ENCODE data around the gene SRSF2. TPM values are rescaled to one million over a fixed set of nuclear protein-coding genes. Genes with fewer than 3 reads are reported as not detected.
A peak's percentile ranks its signal among the peaks of the same experiment; 100 is the strongest.

The SRSF2 gene
- total and polyA plus RNA-seq, 9 of the 15 experiments (the other 6 are each of a cell fraction or from before 2014, with no cell fraction given): 161 to 583 (median 393) TPM

DNA sequence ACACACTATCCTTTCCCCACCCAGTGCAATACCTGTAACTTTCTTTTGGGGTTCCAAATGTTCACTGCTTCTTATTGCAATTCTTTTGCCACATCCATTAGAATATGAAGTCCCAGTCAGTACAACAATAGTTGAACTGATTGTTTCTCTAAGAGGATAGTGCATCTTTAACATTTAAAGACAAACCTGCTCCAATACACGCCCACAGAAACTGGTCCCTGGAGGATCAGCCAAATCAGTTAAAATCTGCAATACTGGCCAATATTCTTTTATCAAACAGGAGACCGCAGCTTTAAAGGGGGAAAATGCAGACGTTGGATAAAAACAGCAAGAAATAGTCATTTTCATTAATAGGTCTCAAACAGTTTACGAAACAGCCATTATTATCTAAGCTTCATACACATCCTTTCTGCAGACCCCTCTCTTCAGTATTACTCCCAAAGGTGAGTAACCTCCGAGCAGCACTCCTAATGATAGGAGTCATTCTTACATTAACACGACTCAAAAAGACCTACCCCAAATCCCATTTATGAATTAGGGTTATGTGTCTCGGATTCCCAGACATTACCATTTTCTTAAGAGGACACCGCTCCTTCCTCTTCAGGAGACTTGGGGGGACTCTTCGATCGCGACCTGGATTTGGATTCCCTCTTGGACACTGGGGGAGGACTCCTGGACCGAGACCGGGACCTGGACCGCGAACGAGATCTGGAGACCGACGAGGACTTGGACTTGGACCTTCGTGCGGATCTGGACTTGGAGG lies 1.4 kb downstream of the SRSF2 start (continued):
- TF ChIP-seq, protein P1, sequence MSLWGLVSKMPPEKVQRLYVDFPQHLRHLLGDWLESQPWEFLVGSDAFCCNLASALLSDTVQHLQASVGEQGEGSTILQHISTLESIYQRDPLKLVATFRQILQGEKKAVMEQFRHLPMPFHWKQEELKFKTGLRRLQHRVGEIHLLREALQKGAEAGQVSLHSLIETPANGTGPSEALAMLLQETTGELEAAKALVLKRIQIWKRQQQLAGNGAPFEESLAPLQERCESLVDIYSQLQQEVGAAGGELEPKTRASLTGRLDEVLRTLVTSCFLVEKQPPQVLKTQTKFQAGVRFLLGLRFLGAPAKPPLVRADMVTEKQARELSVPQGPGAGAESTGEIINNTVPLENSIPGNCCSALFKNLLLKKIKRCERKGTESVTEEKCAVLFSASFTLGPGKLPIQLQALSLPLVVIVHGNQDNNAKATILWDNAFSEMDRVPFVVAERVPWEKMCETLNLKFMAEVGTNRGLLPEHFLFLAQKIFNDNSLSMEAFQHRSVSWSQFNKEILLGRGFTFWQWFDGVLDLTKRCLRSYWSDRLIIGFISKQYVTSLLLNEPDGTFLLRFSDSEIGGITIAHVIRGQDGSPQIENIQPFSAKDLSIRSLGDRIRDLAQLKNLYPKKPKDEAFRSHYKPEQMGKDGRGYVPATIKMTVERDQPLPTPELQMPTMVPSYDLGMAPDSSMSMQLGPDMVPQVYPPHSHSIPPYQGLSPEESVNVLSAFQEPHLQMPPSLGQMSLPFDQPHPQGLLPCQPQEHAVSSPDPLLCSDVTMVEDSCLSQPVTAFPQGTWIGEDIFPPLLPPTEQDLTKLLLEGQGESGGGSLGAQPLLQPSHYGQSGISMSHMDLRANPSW (CRISPR knock-in tag; IDR thresholded peaks at IDR 0.05): no peak
- TF ChIP-seq SMARCA5 (IDR thresholded peaks at IDR 0.05) (no peak), E2F3 (CRISPR knock-in tag; IDR thresholded peaks at IDR 0.05) (no peak), LARP7 (IDR thresholded peaks at IDR 0.05) (0 out of 2 replicates have a peak, but pooled peaks have one; percentile 61), BDP1 (IDR thresholded peaks at IDR 0.05; ENCODE audit: insufficient read depth, insufficient read length) (no peak), HOXB6 (CRISPR knock-in tag; IDR thresholded peaks at IDR 0.05; ENCODE audit: borderline replicate concordance) (no peak), HMG20B (CRISPR knock-in tag; IDR thresholded peaks at IDR 0.05) (no peak), SP1 (CRISPR knock-in tag; IDR thresholded peaks at IDR 0.05) (peak; percentile 15; the same call in 1 of the 2 replicates), EWSR1 (IDR thresholded peaks at IDR 0.05; ENCODE audit: borderline replicate concordance, low read depth, partially characterized antibody) (no peak), ZNF253 (CRISPR knock-in tag; conservative IDR thresholded peaks at IDR 0.05) (no peak), CHD1 (IDR thresholded peaks at IDR 0.05; ENCODE audit: low read length) (peak; percentile 98), RBM39 (optimal IDR thresholded peaks at IDR 0.05; ENCODE audit: low read depth, low read length) (peak; percentile 93), HDGF (IDR thresholded peaks at IDR 0.05) (no peak), GTF2F1 (IDR thresholded peaks at IDR 0.05; ENCODE audit: low read depth, low read length) (no peak), MEF2D (tag; conservative IDR thresholded peaks at IDR 0.05; ENCODE audit: low read depth) (no peak), MIER1 (IDR thresholded peaks at IDR 0.05; ENCODE audit: low read depth) (no peak), ESRRB (CRISPR knock-in tag; IDR thresholded peaks at IDR 0.05; ENCODE audit: borderline replicate concordance) (no peak), HLTF (IDR thresholded peaks at IDR 0.05) (no peak), SNRNP70 (optimal IDR thresholded peaks at IDR 0.05; ENCODE audit: low read depth, low read length) (peak; percentile 59), ZNF77 (CRISPR knock-in tag; IDR thresholded peaks at IDR 0.05) (no peak)
- TF ChIP-seq, protein P2, sequence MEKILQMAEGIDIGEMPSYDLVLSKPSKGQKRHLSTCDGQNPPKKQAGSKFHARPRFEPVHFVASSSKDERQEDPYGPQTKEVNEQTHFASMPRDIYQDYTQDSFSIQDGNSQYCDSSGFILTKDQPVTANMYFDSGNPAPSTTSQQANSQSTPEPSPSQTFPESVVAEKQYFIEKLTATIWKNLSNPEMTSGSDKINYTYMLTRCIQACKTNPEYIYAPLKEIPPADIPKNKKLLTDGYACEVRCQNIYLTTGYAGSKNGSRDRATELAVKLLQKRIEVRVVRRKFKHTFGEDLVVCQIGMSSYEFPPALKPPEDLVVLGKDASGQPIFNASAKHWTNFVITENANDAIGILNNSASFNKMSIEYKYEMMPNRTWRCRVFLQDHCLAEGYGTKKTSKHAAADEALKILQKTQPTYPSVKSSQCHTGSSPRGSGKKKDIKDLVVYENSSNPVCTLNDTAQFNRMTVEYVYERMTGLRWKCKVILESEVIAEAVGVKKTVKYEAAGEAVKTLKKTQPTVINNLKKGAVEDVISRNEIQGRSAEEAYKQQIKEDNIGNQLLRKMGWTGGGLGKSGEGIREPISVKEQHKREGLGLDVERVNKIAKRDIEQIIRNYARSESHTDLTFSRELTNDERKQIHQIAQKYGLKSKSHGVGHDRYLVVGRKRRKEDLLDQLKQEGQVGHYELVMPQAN (IDR thresholded peaks at IDR 0.05; ENCODE audit: borderline replicate concordance): 0 out of 2 replicates have a peak, but pooled peaks have one; percentile 39
- TF ChIP-seq, protein P3, sequence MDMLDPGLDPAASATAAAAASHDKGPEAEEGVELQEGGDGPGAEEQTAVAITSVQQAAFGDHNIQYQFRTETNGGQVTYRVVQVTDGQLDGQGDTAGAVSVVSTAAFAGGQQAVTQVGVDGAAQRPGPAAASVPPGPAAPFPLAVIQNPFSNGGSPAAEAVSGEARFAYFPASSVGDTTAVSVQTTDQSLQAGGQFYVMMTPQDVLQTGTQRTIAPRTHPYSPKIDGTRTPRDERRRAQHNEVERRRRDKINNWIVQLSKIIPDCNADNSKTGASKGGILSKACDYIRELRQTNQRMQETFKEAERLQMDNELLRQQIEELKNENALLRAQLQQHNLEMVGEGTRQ (CRISPR knock-in tag; IDR thresholded peaks at IDR 0.05): no peak
- TF ChIP-seq, protein P4, sequence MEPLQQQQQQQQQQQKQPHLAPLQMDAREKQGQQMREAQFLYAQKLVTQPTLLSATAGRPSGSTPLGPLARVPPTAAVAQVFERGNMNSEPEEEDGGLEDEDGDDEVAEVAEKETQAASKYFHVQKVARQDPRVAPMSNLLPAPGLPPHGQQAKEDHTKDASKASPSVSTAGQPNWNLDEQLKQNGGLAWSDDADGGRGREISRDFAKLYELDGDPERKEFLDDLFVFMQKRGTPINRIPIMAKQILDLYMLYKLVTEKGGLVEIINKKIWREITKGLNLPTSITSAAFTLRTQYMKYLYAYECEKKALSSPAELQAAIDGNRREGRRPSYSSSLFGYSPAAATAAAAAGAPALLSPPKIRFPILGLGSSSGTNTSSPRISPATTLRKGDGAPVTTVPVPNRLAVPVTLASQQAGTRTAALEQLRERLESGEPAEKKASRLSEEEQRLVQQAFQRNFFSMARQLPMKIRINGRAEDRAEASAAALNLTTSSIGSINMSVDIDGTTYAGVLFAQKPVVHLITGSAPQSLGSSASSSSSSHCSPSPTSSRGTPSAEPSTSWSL (CRISPR knock-in tag; IDR thresholded peaks at IDR 0.05; ENCODE audit: borderline replicate concordance): no peak

All from K562 (cell line).